HCT116 (cell line): ENCODE measurements around the gene OR52A5. TPM values are rescaled to one million over a fixed set of nuclear protein-coding genes. Genes with fewer than 3 reads are reported as not detected.

ENCODE experiments used
- ATAC-seq: fragments of 200-7000 bp; cut with Tn5 transposase; 2 replicates; pipeline ENCODE4 v1.9.1; 2020; ENCODE audit warnings: mild to moderate bottlenecking, moderate library complexity
- BruUV-seq: library from RNA; stranded (reverse); fragments of 400-500 nt; replicated peaks from 2 replicates; lab custom pipeline; 2021; lab: Mats Ljungman, UMichigan
- CTCF ChIA-PET: fragments of 300-600 bp; sonication (Branson Sonifier 250); formaldehyde crosslinking; loops from one replicate; lab custom pipeline; 2021; ENCODE audit warnings: antibody characterized with exemption; lab: Charles Lee
- POLR2A ChIA-PET: fragments of 300-600, 350-600 bp; sonication (Branson Sonifier 250); formaldehyde crosslinking; loops from one replicate; lab custom pipeline; 2021; ENCODE audit warnings: antibody characterized with exemption; lab: Charles Lee
- RAD21 ChIA-PET, 2 experiments: fragments of 300-600 bp; sonication (Branson Sonifier 250); formaldehyde crosslinking; loops; one replicate each; lab custom pipeline; 2023; ENCODE audit warnings: low total read pairs in 2 of 2; ENCODE audit not compliant: uncharacterized antibody in 2 of 2, unreplicated experiment in 2 of 2, low non-redundant PET in 1 of 2; lab: Charles Lee
- DNase-seq: peaks from one replicate; pipeline ENCODE4 v3.0.0-alpha.2; 2010; ENCODE audit warnings: low read depth, low spot score
- H2AFZ ChIP-seq: fragments of 200-600 bp; shearing (Covaris generic), sonication (generic); 2 replicates; pipeline ENCODE4 v1.6.1; 2017; ENCODE audit warnings: low read depth, mixed run types, mixed read lengths, antibody characterized with exemption, low read length; ENCODE audit not compliant: poor library complexity, severe bottlenecking
- H3K27ac ChIP-seq: 2 replicates; pipeline ENCODE4 v1.5.1; 2012; ENCODE audit warnings: low read depth, low read length
- H3K27me3 ChIP-seq: fragments of 200-600 bp; sonication (generic); 2 replicates; pipeline ENCODE4 v1.6.1; 2016; ENCODE audit warnings: mixed run types, low read length, mixed read lengths; ENCODE audit not compliant: insufficient read depth
- H3K36me3 ChIP-seq, 2 experiments: fragments of 200-500 bp in 1 of 2; fragments of 200-600 bp in 1 of 2; sonication (Bioruptor generic) in 1 of 2; sonication (generic) in 1 of 2; 2 replicates each; pipeline versions ENCODE4 v1.5.1 to v1.6.1; 2014 to 2016; ENCODE audit warnings: low read length in 2 of 2, inconsistent platforms in 1 of 2, mixed read lengths in 1 of 2, mixed run types in 1 of 2; ENCODE audit not compliant: insufficient read depth in 2 of 2, control insufficient read depth in 1 of 2
- H3K4me1 ChIP-seq, 2 experiments: fragments of 200-600 bp in 1 of 2; sonication (generic) in 1 of 2; 2 replicates each; pipeline versions ENCODE4 v1.5.1 to v1.6.1; 2012 to 2017; ENCODE audit warnings: low read length in 2 of 2, inconsistent platforms in 1 of 2, mild to moderate bottlenecking in 1 of 2, mixed read lengths in 1 of 2, mixed run types in 1 of 2, moderate library complexity in 1 of 2; ENCODE audit not compliant: insufficient read depth in 2 of 2, control insufficient read depth in 1 of 2
- H3K4me2 ChIP-seq: fragments of 200-600 bp; sonication (generic); 2 replicates; pipeline ENCODE4 v1.6.1; 2017; ENCODE audit warnings: mixed run types, low read length, mixed read lengths
- H3K4me3 ChIP-seq, 2 experiments: fragments of 200-600 bp in 1 of 2; sonication (generic) in 1 of 2; replicated peaks in 1 of 2; 2 replicates each; pipeline ENCODE4 v1.5.1; 2011 to 2016; ENCODE audit warnings: low read length in 2 of 2, control low read depth in 1 of 2, low read depth in 1 of 2, mild to moderate bottlenecking in 1 of 2, mixed read lengths in 1 of 2, mixed run types in 1 of 2
- H3K79me2 ChIP-seq: fragments of 200-600 bp; sonication (generic); 2 replicates; pipeline ENCODE4 v1.6.1; 2017; ENCODE audit warnings: mild to moderate bottlenecking, mixed run types, low read length, moderate library complexity, mixed read lengths; ENCODE audit not compliant: insufficient read depth
- H3K9ac ChIP-seq: fragments of 200-600 bp; sonication (generic); 2 replicates; pipeline ENCODE4 v1.6.1; 2016; ENCODE audit warnings: low read length, mixed read lengths
- H3K9me2 ChIP-seq: fragments of 200-600 bp; sonication (generic), shearing (Covaris generic); 2 replicates; pipeline ENCODE4 v1.6.1; 2017; ENCODE audit warnings: mixed run types, mild to moderate bottlenecking, moderate library complexity; ENCODE audit not compliant: insufficient read depth
- H3K9me3 ChIP-seq, 2 experiments: fragments of 200-500 bp in 1 of 2; fragments of 200-600 bp in 1 of 2; sonication (Bioruptor generic) in 1 of 2; sonication (generic) in 1 of 2; 2 replicates each; pipeline ENCODE4 v1.6.1; 2014 to 2017; ENCODE audit warnings: low read length in 2 of 2, mixed read lengths in 2 of 2, inconsistent platforms in 1 of 2, low read depth in 1 of 2, mild to moderate bottlenecking in 1 of 2, mixed run types in 1 of 2, moderate library complexity in 1 of 2; ENCODE audit not compliant: control insufficient read depth in 1 of 2, insufficient read depth in 1 of 2
- H4K20me1 ChIP-seq: fragments of 200-600 bp; sonication (generic), shearing (Covaris generic); 2 replicates; pipeline ENCODE4 v1.6.1; 2017; ENCODE audit warnings: mixed run types, mild to moderate bottlenecking, moderate library complexity; ENCODE audit not compliant: insufficient read depth
- CTCF ChIP-seq, 3 experiments: fragments of 200-600 bp in 1 of 3; sonication (generic) in 1 of 3; IDR thresholded peaks in 2 of 3; conservative IDR thresholded peaks in 1 of 3; 2 replicates each; pipeline ENCODE4 v1.5.1; 2012 to 2017; ENCODE audit warnings: low read depth in 2 of 3, low read length in 2 of 3, antibody characterized with exemption in 1 of 3, borderline replicate concordance in 1 of 3, control low read depth in 1 of 3, mild to moderate bottlenecking in 1 of 3, mixed read lengths in 1 of 3, mixed run types in 1 of 3, moderate library complexity in 1 of 3; ENCODE audit not compliant: insufficient read depth in 1 of 3
- EGR1 ChIP-seq: IDR thresholded peaks from 2 replicates; pipeline ENCODE4 v1.6.1; 2012; ENCODE audit warnings: low read depth
- ELF1 ChIP-seq: IDR thresholded peaks from 2 replicates; pipeline ENCODE4 v1.6.1; 2012; ENCODE audit warnings: low read depth, borderline replicate concordance
- EZH2 ChIP-seq: fragments of 200-600 bp; sonication (generic); IDR thresholded peaks from 2 replicates; pipeline ENCODE4 v1.6.1; 2017; ENCODE audit warnings: antibody characterized with exemption, mixed run types
- EZH2phosphoT487 ChIP-seq: fragments of 200-600 bp; IDR thresholded peaks from 2 replicates; pipeline ENCODE4 v1.6.1; 2018; ENCODE audit warnings: antibody characterized with exemption, borderline replicate concordance
- FOSL1 ChIP-seq: IDR thresholded peaks from 2 replicates; pipeline ENCODE4 v1.6.1; 2012; ENCODE audit warnings: low read depth
- JUND ChIP-seq: IDR thresholded peaks from 2 replicates; pipeline ENCODE4 v1.6.1; 2012
- POLR2AphosphoS5 ChIP-seq: IDR thresholded peaks from 2 replicates; pipeline ENCODE4 v1.6.1; 2011; ENCODE audit warnings: mild to moderate bottlenecking, low read depth, low read length, moderate library complexity
- RAD21 ChIP-seq: IDR thresholded peaks from 2 replicates; pipeline ENCODE4 v1.6.1; 2012; ENCODE audit warnings: low read depth, mild to moderate bottlenecking
- REST ChIP-seq: IDR thresholded peaks from 2 replicates; pipeline ENCODE4 v1.6.1; 2012; ENCODE audit warnings: low read depth
- SIN3A ChIP-seq: IDR thresholded peaks from 2 replicates; pipeline ENCODE4 v1.6.1; 2012; ENCODE audit warnings: low read depth
- SRF ChIP-seq: IDR thresholded peaks from 2 replicates; pipeline ENCODE4 v1.6.1; 2012; ENCODE audit warnings: low read depth
- TCF7L2 ChIP-seq: IDR thresholded peaks from 2 replicates; pipeline ENCODE4 v1.7.0; 2011; ENCODE audit warnings: borderline replicate concordance, inconsistent platforms; ENCODE audit not compliant: insufficient read depth, insufficient read length; ENCODE audit errors: extremely low read depth
- YY1 ChIP-seq: IDR thresholded peaks from 2 replicates; pipeline ENCODE4 v1.6.1; 2011; ENCODE audit warnings: low read length, low read depth, moderate library complexity, mild to moderate bottlenecking; ENCODE audit not compliant: insufficient replicate concordance; ENCODE audit errors: extremely low read depth
- ZFX ChIP-seq: fragments of 450-650 bp; IDR thresholded peaks from 2 replicates; pipeline ENCODE4 v1.6.1; 2017
- ZNF274 ChIP-seq: fragments of 200-500 bp; sonication (Bioruptor generic); IDR thresholded peaks from 2 replicates; pipeline ENCODE4 v1.6.1; 2014; ENCODE audit warnings: mild to moderate bottlenecking, low read depth, low read length, inconsistent platforms
- intact Hi-C: fragments of 100-400 bp; cut with micrococcal nuclease; formaldehyde crosslinking; loops from 2 replicates; pipeline ENCODE4 v1.10.0; 2022
- total RNA-seq: library from RNA; stranded (reverse); gene quantifications from one replicate; pipeline ENCODE4 v1.2.1, GENCODE V29; 2021; ENCODE audit not compliant: unreplicated experiment
- TF ChIP-seq, protein P1 (sequence below): IDR thresholded peaks from 2 replicates; pipeline ENCODE4 v1.6.1; 2011; ENCODE audit warnings: mild to moderate bottlenecking, low read length, moderate library complexity; ENCODE audit not compliant: insufficient replicate concordance; ENCODE audit errors: extremely low read depth
- TF ChIP-seq, protein P2 (sequence below): IDR thresholded peaks from 2 replicates; pipeline ENCODE4 v1.6.1; 2012

The OR52A5 gene
- total RNA-seq, 1 experiment from 2014 or later = not detected

GRCh38 chr11:5092821-5093585 is 45.2 kb downstream of the OR52A5 start:
- ChIA-PET RAD21 (no interaction called here), POLR2A (no interaction called here), CTCF (no interaction called here)
- no peaks in the 10 kb centered on the region for H4K20me1 ChIP-seq
- DNase-seq (no peak), ATAC-seq (no peak)
- intact Hi-C loops = no loop called here
- H3K9me2 ChIP-seq = no peaks in the 10 kb centered on the region
- H3K36me3 ChIP-seq = no peaks in the 10 kb centered on the region
- no peak overlapping the region for H3K27ac ChIP-seq
- peaks cover 75% of the 10 kb centered on the region for H3K27me3 ChIP-seq
- TF ChIP-seq RAD21 = no peak
- TF ChIP-seq, protein P1, sequence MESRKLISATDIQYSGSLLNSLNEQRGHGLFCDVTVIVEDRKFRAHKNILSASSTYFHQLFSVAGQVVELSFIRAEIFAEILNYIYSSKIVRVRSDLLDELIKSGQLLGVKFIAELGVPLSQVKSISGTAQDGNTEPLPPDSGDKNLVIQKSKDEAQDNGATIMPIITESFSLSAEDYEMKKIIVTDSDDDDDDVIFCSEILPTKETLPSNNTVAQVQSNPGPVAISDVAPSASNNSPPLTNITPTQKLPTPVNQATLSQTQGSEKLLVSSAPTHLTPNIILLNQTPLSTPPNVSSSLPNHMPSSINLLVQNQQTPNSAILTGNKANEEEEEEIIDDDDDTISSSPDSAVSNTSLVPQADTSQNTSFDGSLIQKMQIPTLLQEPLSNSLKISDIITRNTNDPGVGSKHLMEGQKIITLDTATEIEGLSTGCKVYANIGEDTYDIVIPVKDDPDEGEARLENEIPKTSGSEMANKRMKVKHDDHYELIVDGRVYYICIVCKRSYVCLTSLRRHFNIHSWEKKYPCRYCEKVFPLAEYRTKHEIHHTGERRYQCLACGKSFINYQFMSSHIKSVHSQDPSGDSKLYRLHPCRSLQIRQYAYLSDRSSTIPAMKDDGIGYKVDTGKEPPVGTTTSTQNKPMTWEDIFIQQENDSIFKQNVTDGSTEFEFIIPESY = no peak
- TF ChIP-seq ZFX = no peak
- no peak for TF ChIP-seq SIN3A
- TF ChIP-seq ZNF274 = no peak
- TF ChIP-seq, protein P2, sequence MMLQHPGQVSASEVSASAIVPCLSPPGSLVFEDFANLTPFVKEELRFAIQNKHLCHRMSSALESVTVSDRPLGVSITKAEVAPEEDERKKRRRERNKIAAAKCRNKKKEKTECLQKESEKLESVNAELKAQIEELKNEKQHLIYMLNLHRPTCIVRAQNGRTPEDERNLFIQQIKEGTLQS = no peak
- no peak for TF ChIP-seq EZH2phosphoT487
- no peak for TF ChIP-seq POLR2AphosphoS5
- TF ChIP-seq CTCF (IDR thresholded peaks at IDR 0.05 in 2 of 3, conservative IDR thresholded peaks at IDR 0.05 in 1 of 3; ENCODE audit: borderline replicate concordance in 1 of 3, insufficient read depth in 1 of 3, low read depth in 2 of 3, low read length in 2 of 3) = no peak
- no peak for TF ChIP-seq SRF
- TF ChIP-seq EZH2 = no peak
- TF ChIP-seq TCF7L2 = no peak
- TF ChIP-seq ELF1 = no peak
- TF ChIP-seq JUND = no peak
- TF ChIP-seq REST = no peak
- no peak for TF ChIP-seq EGR1
- TF ChIP-seq FOSL1 = no peak
- TF ChIP-seq YY1 = no peak
- H3K4me3 ChIP-seq = no peak overlapping the region
- H3K9ac ChIP-seq = no peak overlapping the region
- no peak overlapping the region for H2AFZ ChIP-seq
- H3K79me2 ChIP-seq = no peaks in the 10 kb centered on the region
- H3K9me3 ChIP-seq = no peaks in the 10 kb centered on the region
- H3K4me2 ChIP-seq = no peak overlapping the region
- no TSS peak for BruUV-seq
- H3K4me1 ChIP-seq = no peaks in the 10 kb centered on the region
